ENCODE data around the gene KIAA0513.

KIAA0513 gene

GRCh38 chr16:85054948-85055492 lies 27.4 kb downstream of the KIAA0513 start:
- Histone ChIP-seq H3K27me3 (ENCODE audit: control insufficient read depth in 1 of 2, insufficient read depth in 2 of 2, low read length in 2 of 2) (no peaks in the 10 kb centered on the region), H3K4me3 (ENCODE audit: low read depth in 1 of 2, low read length in 2 of 2) (peak overlapping the region in 1 of 2 donors; percentile 51), H3K27ac (ENCODE audit: low read depth, low read length) (peak overlapping the region; percentile 54), H3K9ac (ENCODE audit: low read length) (peak overlapping the region; percentile 32), H3K4me1 (ENCODE audit: insufficient read depth, low read length) (peaks cover 16% of the 10 kb centered on the region), H3K36me3 (ENCODE audit: insufficient read depth, low read length) (no peaks in the 10 kb centered on the region), H3K9me3 (ENCODE audit: low read length) (no peaks in the 10 kb centered on the region)

GRCh38 chr16:85055493-85056210 lies 28.1 kb downstream of the KIAA0513 start:
- no peaks in the 10 kb centered on the region for H3K27me3 ChIP-seq (ENCODE audit: control insufficient read depth in 1 of 2, insufficient read depth in 2 of 2, low read length in 2 of 2)
- no peaks in the 10 kb centered on the region for H3K36me3 ChIP-seq (ENCODE audit: insufficient read depth, low read length)
- H3K4me1 ChIP-seq (ENCODE audit: insufficient read depth, low read length) = peaks cover 16% of the 10 kb centered on the region
- peak overlapping the region; percentile 32 for H3K9ac ChIP-seq (ENCODE audit: low read length)
- H3K9me3 ChIP-seq (ENCODE audit: low read length) = no peaks in the 10 kb centered on the region
- peak overlapping the region; percentile 25 to 51 for H3K4me3 ChIP-seq (ENCODE audit: low read depth in 1 of 2, low read length in 2 of 2)
- H3K27ac ChIP-seq (ENCODE audit: low read depth, low read length) = peak overlapping the region; percentile 54

GRCh38 chr16:85056211-85056748 lies 28.7 kb downstream of the KIAA0513 start:
- peak overlapping the region; percentile 25 to 51 for H3K4me3 ChIP-seq (ENCODE audit: low read depth in 1 of 2, low read length in 2 of 2)
- H3K9ac ChIP-seq (ENCODE audit: low read length) = peak overlapping the region; percentile 32
- H3K27me3 ChIP-seq (ENCODE audit: control insufficient read depth in 1 of 2, insufficient read depth in 2 of 2, low read length in 2 of 2) = no peaks in the 10 kb centered on the region
- peaks cover 16% of the 10 kb centered on the region for H3K4me1 ChIP-seq (ENCODE audit: insufficient read depth, low read length)
- H3K27ac ChIP-seq (ENCODE audit: low read depth, low read length) = peak overlapping the region; percentile 54
- no peaks in the 10 kb centered on the region for H3K36me3 ChIP-seq (ENCODE audit: insufficient read depth, low read length)
- H3K9me3 ChIP-seq (ENCODE audit: low read length) = no peaks in the 10 kb centered on the region

- peaks cover 16% of the 10 kb centered on the region for H3K4me1 ChIP-seq (ENCODE audit: insufficient read depth, low read length)
These were observed 29.8 kb downstream of the KIAA0513 start for GRCh38 chr16:85057212-85057889.

GRCh38 chr16:85057948-85058347 lies 30.4 kb downstream of the KIAA0513 start:
- Histone ChIP-seq H3K9ac (ENCODE audit: low read length) (no peak overlapping the region), H3K4me1 (ENCODE audit: insufficient read depth, low read length) (peaks cover 16% of the 10 kb centered on the region), H3K4me3 (ENCODE audit: low read depth in 1 of 2, low read length in 2 of 2) (no peak overlapping the region), H3K27ac (ENCODE audit: low read depth, low read length) (no peak overlapping the region), H3K36me3 (ENCODE audit: insufficient read depth, low read length) (no peaks in the 10 kb centered on the region), H3K27me3 (ENCODE audit: control insufficient read depth in 1 of 2, insufficient read depth in 2 of 2, low read length in 2 of 2) (no peaks in the 10 kb centered on the region), H3K9me3 (ENCODE audit: low read length) (no peaks in the 10 kb centered on the region)

More at GRCh38 chr16:85057212-85057889, 29.8 kb downstream of the KIAA0513 start:
- H3K9ac ChIP-seq (ENCODE audit: low read length) = no peak overlapping the region
- H3K9me3 ChIP-seq (ENCODE audit: low read length) = no peaks in the 10 kb centered on the region
- H3K27ac ChIP-seq (ENCODE audit: low read depth, low read length) = no peak overlapping the region
- H3K4me3 ChIP-seq (ENCODE audit: low read depth in 1 of 2, low read length in 2 of 2) = no peak overlapping the region
- no peaks in the 10 kb centered on the region for H3K27me3 ChIP-seq (ENCODE audit: control insufficient read depth in 1 of 2, insufficient read depth in 2 of 2, low read length in 2 of 2)
- H3K36me3 ChIP-seq (ENCODE audit: insufficient read depth, low read length) = no peaks in the 10 kb centered on the region

- Histone ChIP-seq H3K27ac (ENCODE audit: low read depth, low read length) (no peak overlapping the region), H3K4me1 (ENCODE audit: insufficient read depth, low read length) (peaks cover 16% of the 10 kb centered on the region), H3K9me3 (ENCODE audit: low read length) (no peaks in the 10 kb centered on the region), H3K9ac (ENCODE audit: low read length) (no peak overlapping the region), H3K27me3 (ENCODE audit: control insufficient read depth in 1 of 2, insufficient read depth in 2 of 2, low read length in 2 of 2) (no peaks in the 10 kb centered on the region), H3K4me3 (ENCODE audit: low read depth in 1 of 2, low read length in 2 of 2) (no peak overlapping the region), H3K36me3 (ENCODE audit: insufficient read depth, low read length) (no peaks in the 10 kb centered on the region)
These were observed 31.3 kb downstream of the KIAA0513 start for GRCh38 chr16:85058909-85059308.

GRCh38 chr16:85061566-85061965 lies 34.0 kb downstream of the KIAA0513 start:
- H3K27ac ChIP-seq (ENCODE audit: low read depth, low read length) = no peak overlapping the region
- no peaks in the 10 kb centered on the region for H3K36me3 ChIP-seq (ENCODE audit: insufficient read depth, low read length)
- no peak overlapping the region for H3K4me3 ChIP-seq (ENCODE audit: low read depth in 1 of 2, low read length in 2 of 2)
- peaks cover 3% of the 10 kb centered on the region for H3K4me1 ChIP-seq (ENCODE audit: insufficient read depth, low read length)
- no peaks in the 10 kb centered on the region for H3K27me3 ChIP-seq (ENCODE audit: control insufficient read depth in 1 of 2, insufficient read depth in 2 of 2, low read length in 2 of 2)
- no peak overlapping the region for H3K9ac ChIP-seq (ENCODE audit: low read length)
- H3K9me3 ChIP-seq (ENCODE audit: low read length) = no peaks in the 10 kb centered on the region

- Histone ChIP-seq H3K36me3 (ENCODE audit: insufficient read depth, low read length) (peaks cover 6% of the 10 kb centered on the region), H3K27ac (ENCODE audit: low read depth, low read length) (no peak overlapping the region), H3K9me3 (ENCODE audit: low read length) (no peaks in the 10 kb centered on the region)
These were observed 34.7 kb downstream of the KIAA0513 start for GRCh38 chr16:85062323-85062722.

GRCh38 chr16:85062845-85063244 lies 35.2 kb downstream of the KIAA0513 start:
- Histone ChIP-seq H3K27me3 (ENCODE audit: control insufficient read depth in 1 of 2, insufficient read depth in 2 of 2, low read length in 2 of 2) (no peaks in the 10 kb centered on the region), H3K36me3 (ENCODE audit: insufficient read depth, low read length) (peaks cover 11% of the 10 kb centered on the region), H3K9me3 (ENCODE audit: low read length) (no peaks in the 10 kb centered on the region), H3K27ac (ENCODE audit: low read depth, low read length) (no peak overlapping the region), H3K4me1 (ENCODE audit: insufficient read depth, low read length) (no peaks in the 10 kb centered on the region), H3K9ac (ENCODE audit: low read length) (no peak overlapping the region), H3K4me3 (ENCODE audit: low read depth in 1 of 2, low read length in 2 of 2) (no peak overlapping the region)

More at GRCh38 chr16:85062323-85062722, 34.7 kb downstream of the KIAA0513 start:
- no peak overlapping the region for H3K4me3 ChIP-seq (ENCODE audit: low read depth in 1 of 2, low read length in 2 of 2)
- H3K9ac ChIP-seq (ENCODE audit: low read length) = no peak overlapping the region
- H3K4me1 ChIP-seq (ENCODE audit: insufficient read depth, low read length) = no peaks in the 10 kb centered on the region
- no peaks in the 10 kb centered on the region for H3K27me3 ChIP-seq (ENCODE audit: control insufficient read depth in 1 of 2, insufficient read depth in 2 of 2, low read length in 2 of 2)

- Histone ChIP-seq H3K9ac (ENCODE audit: low read length) (no peak overlapping the region), H3K4me1 (ENCODE audit: insufficient read depth, low read length) (no peaks in the 10 kb centered on the region), H3K36me3 (ENCODE audit: insufficient read depth, low read length) (peaks cover 18% of the 10 kb centered on the region), H3K27ac (ENCODE audit: low read depth, low read length) (no peak overlapping the region), H3K9me3 (ENCODE audit: low read length) (no peaks in the 10 kb centered on the region), H3K27me3 (ENCODE audit: control insufficient read depth in 1 of 2, insufficient read depth in 2 of 2, low read length in 2 of 2) (no peaks in the 10 kb centered on the region), H3K4me3 (ENCODE audit: low read depth in 1 of 2, low read length in 2 of 2) (no peak overlapping the region)
These were observed 36.6 kb downstream of the KIAA0513 start for GRCh38 chr16:85064186-85064585.

GRCh38 chr16:85065099-85065498 lies 37.5 kb downstream of the KIAA0513 start:
- no peak overlapping the region for H3K9ac ChIP-seq (ENCODE audit: low read length)
- H3K4me3 ChIP-seq (ENCODE audit: low read depth in 1 of 2, low read length in 2 of 2) = no peak overlapping the region
- no peaks in the 10 kb centered on the region for H3K4me1 ChIP-seq (ENCODE audit: insufficient read depth, low read length)
- H3K27me3 ChIP-seq (ENCODE audit: control insufficient read depth in 1 of 2, insufficient read depth in 2 of 2, low read length in 2 of 2) = no peaks in the 10 kb centered on the region
- no peak overlapping the region for H3K27ac ChIP-seq (ENCODE audit: low read depth, low read length)
- H3K9me3 ChIP-seq (ENCODE audit: low read length) = no peaks in the 10 kb centered on the region
- H3K36me3 ChIP-seq (ENCODE audit: insufficient read depth, low read length) = peaks cover 24% of the 10 kb centered on the region
